GOT3 (cell line): ENCODE data around the gene ERP29.
"Not testable (repeated sequence)": the region's sequence is repeated elsewhere in the genome, so short reads cannot be mapped to it uniquely, and the experiment has no call there.

Source experiments
- DNase-seq: peaks from one replicate; lab custom pipeline; 2025; ENCODE audit warnings: mixed read lengths; lab: John Stamatoyannopoulos, UW

Gene ERP29

GRCh38 chr12:112035219-112035785 is 22.1 kb downstream of the ERP29 start:
- DNase-seq = no peak

GRCh38 chr12:112036614-112037013 is 23.4 kb downstream of the ERP29 start:
- DNase-seq = not testable (repeated sequence)

GRCh38 chr12:112046003-112046402 is 32.8 kb downstream of the ERP29 start:
- DNase-seq = no peak

- DNase-seq = no peak
These were observed 36.1 kb downstream of the ERP29 start for GRCh38 chr12:112049351-112049750.

- no peak for DNase-seq
These were observed 47.9 kb downstream of the ERP29 start for GRCh38 chr12:112061137-112061536.

- DNase-seq = no peak
These were observed 50.0 kb downstream of the ERP29 start for GRCh38 chr12:112063273-112063672.

GRCh38 chr12:112066566-112066965 is 53.3 kb downstream of the ERP29 start:
- DNase-seq = no peak
